GM19452 (cell line): ENCODE results near the gene DNMBP.

Source experiments
- ATAC-seq: cut with Tn5 transposase; IDR thresholded peaks from one replicate; pipeline ENCODE4 v1.9.1; 2021; ENCODE audit not compliant: unreplicated experiment

The DNMBP gene, protein sequence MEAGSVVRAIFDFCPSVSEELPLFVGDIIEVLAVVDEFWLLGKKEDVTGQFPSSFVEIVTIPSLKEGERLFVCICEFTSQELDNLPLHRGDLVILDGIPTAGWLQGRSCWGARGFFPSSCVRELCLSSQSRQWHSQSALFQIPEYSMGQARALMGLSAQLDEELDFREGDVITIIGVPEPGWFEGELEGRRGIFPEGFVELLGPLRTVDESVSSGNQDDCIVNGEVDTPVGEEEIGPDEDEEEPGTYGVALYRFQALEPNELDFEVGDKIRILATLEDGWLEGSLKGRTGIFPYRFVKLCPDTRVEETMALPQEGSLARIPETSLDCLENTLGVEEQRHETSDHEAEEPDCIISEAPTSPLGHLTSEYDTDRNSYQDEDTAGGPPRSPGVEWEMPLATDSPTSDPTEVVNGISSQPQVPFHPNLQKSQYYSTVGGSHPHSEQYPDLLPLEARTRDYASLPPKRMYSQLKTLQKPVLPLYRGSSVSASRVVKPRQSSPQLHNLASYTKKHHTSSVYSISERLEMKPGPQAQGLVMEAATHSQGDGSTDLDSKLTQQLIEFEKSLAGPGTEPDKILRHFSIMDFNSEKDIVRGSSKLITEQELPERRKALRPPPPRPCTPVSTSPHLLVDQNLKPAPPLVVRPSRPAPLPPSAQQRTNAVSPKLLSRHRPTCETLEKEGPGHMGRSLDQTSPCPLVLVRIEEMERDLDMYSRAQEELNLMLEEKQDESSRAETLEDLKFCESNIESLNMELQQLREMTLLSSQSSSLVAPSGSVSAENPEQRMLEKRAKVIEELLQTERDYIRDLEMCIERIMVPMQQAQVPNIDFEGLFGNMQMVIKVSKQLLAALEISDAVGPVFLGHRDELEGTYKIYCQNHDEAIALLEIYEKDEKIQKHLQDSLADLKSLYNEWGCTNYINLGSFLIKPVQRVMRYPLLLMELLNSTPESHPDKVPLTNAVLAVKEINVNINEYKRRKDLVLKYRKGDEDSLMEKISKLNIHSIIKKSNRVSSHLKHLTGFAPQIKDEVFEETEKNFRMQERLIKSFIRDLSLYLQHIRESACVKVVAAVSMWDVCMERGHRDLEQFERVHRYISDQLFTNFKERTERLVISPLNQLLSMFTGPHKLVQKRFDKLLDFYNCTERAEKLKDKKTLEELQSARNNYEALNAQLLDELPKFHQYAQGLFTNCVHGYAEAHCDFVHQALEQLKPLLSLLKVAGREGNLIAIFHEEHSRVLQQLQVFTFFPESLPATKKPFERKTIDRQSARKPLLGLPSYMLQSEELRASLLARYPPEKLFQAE (N-terminal part only)

DNA sequence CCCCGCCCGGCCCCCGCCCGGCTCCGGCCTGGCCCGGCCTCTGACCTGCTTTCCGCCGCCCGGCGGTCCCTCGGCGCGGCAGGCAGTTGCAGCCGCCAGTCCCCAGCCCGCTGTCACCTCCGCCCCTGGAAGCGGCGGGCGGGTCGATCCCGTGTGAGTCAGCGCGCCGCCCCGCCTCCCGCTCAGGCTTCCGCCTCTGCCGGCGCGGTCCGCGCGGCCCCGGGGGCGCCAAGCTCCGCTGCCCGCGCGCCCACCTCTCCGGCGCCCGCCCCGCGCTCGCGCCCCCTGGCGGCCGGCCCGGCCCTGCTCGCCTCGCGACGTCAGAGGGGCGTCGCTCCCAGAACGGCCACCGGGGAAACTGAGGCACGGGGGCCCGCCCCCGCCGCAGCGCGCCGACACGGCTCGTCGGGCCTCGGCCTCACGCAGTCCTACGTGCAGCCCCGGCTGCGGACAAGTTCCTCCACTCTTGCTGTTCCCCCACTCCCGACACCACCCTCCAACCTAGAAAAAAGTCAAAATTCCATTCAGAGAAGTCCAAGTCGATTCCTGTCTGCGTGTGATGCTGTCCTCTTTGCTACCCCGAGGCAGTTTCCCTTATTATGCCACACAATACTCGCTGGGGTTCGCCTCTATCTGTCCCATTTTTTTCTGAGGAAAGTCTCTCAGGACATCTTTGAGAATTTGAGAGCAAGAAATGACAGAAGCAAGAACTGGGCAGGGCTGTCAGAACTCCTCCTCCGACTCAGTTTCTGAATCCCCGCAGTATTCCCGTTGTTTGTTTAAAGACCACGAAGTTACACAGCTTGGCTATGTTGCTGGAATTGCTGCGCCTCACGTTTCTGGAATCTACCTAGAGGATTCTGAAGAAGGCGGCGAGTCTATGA, at the start of gene DNMBP:
TSS of gene DNMBP (minus strand) at position 155 of the 884 bp plus-strand sequence. CDS start 37,823 bp downstream, outside the sequence.
- peak; percentile 68 for ATAC-seq

DNA sequence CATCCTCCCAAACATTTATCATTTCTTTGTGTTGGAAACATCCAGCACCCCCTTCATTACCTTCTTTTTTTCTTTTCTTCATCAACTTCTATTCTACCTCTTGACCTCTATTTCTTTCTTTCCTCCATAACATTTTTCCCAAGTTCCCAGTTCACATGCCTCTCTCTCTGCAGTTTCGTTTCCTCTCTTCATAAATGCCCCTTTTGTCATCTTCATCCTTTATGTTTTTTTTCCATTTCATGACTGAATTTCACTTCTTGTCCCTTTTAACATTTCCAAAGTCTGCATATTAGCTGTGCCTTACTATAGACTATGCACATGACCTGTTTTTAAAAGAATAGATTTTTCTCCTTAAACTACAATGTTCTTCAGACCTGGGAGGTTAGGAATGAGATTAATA, 48.2 kb upstream of the DNMBP start:
- ATAC-seq: no peak

DNA sequence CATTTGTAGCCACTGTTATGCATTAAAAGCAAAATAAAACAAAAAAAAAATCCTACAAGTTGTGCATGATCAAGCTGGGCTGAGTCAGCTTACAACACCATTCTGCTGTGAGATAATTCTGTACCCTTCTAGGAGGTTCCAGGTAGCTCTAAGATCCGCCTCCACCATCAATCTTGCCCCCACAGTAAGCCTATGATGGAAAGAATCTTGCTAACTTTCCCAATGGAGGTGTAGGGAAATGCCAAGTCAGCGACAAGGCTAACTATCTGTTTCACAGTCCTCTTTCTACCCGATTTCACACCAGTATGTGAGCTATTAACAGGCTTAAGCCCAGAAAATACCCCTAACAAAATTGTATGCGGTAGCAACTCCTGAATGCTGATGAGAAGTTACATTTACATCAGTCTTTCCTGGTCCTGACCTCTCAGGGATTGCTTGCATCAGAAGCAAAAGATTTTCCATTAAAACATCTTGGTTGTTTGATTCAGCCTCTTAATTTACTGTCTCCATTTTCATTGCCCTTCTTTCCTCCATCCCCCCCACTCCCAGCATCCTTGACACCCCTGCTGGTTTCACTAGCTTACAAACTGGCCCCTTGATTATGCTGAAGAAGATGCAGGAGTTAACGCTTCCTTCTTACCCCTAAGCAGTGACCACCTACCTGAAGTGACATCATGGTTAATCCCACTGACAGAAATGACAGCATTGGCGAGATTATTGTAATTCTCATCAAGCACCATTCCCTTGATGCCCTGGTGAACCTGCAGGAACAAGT, 44.1 kb upstream of the DNMBP start:
- no peak for ATAC-seq

DNA sequence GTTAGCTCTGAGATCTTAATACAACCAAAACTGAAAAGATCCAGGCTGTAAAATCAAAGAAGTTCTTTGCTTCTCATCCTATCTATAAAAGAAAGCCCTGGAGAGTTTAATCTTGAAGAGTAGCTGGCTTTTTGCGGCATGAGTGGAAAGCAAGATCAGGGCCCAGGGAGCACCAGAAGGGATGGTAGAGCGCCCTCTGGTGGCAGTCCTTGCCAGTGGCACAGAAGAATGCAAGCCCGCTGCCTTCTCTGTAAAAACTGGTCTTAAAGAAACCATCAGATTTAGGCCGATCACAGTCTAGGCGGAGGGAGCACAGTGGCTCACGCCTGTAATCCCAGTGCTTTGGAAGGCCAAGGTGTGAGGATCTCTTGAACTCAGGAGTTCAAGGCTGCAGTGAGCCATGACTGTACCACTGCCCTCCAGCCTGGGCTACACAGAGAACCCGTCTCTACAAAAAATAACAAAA, 36.3 kb upstream of the DNMBP start:
- no peak for ATAC-seq

DNA sequence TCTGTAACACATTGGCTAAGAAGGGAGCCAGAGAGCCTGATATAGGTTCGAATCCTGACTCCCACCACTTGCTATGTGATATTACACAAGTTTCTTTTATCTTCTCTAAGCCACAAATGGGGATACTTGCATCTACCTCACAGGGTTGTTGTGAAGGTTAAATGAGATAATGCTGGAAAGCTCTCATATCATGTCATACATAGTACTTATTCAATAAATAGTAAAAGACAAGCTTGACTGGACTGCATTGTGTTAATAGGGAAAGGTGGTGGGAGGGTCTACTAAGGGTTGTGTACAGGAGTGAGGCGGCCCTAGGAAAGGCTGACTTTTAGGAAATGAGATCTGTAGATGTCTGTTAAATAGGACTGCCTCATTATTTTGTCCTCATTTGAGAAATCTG, 35.8 kb upstream of the DNMBP start:
- ATAC-seq: no peak

DNA sequence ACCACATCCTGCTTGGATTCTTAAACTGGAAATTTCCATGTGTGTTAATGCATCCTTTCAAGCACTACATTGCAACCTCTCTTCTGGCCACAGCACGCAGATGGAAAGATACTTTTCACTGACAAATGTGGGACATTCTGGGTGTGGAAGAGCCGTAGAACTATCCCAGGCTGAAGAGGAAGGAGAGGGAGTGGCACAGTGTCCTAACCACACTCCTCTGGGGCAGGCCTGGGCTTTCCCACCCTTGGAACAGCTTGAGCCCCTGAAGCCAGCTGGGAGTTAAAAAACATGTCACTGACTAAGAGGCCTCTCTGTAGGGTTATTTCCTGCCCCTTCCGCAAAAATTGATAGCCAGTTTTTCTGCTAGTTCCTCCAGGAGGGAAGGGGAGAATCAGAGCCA, 34.0 kb upstream of the DNMBP start:
- no peak for ATAC-seq

DNA sequence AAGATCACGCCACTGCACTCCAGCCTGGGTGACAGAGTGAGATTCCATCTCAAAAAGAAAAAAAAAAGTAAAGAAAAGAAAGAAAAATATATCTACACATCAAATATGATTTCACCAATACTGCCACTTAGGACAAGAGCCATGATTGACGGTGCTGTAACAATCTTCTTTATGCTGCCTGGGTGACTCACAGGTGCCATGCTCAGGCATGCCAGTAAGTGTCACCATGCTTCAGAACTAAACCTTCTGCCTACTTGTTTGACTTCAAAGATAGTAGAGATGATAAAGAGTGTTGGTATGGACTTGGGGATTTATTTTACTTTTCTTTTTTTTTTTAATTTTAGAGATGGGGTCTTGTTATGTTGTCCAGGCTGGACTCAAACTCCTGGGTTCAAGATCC, 33.6 kb upstream of the DNMBP start:
- ATAC-seq: no peak

DNA sequence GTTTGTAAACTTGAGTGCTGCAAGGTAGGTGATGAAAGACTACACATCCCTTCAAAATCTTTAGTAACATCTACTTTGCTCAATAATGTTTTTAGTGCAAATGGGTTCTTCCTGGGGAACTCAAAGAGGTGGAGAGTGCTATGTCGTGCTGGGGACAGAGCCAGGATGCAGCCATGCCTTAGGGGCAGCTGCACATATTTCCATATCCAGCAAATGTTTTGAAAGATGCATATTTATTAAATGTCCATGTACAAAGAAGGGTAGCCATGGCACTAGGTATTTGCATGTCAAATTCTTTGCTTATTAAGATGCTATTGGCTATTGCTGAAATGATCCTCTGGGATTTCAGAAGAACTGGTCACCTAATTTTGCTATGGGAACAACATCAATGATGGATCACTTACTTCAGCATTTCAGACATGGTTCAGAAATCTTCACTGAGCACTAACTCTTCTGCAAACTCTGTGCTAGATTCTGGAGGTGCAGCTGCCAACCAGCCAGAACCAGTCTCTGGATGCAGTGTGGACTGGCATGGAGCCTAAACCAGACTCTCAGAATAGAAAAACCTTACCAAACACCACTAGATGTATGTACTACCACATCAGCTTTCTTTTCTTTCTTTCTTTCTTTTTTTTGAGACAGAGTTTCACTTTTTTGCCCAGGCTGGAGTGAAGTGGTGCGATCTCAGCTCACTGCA, 31.7 kb upstream of the DNMBP start:
- ATAC-seq: no peak

DNA sequence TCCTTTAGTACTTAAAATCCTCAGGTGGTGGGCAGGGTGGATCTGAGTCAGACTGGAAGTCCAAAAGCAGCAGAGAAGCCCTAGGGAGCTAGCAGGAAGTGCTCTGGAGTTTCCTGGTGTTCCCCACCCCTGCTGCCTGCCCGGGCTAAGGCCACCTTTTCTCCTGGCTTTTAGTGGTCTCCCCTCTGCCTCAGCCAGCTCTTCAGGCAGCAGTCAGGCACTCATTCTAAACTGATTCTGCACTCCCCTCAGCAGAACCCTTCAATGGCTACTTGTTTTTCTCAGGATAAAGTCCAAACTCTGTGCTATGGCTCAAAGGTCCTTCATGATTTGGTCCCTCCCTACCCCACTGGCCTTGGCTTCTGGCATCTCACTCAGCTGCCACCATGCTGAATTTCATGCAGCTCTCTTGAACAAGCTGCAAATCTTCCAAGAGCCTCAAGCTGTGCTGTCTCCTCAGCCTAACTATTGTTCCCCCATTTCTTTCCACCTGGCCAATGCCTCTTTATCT, 28.9 kb upstream of the DNMBP start:
- no peak for ATAC-seq

DNA sequence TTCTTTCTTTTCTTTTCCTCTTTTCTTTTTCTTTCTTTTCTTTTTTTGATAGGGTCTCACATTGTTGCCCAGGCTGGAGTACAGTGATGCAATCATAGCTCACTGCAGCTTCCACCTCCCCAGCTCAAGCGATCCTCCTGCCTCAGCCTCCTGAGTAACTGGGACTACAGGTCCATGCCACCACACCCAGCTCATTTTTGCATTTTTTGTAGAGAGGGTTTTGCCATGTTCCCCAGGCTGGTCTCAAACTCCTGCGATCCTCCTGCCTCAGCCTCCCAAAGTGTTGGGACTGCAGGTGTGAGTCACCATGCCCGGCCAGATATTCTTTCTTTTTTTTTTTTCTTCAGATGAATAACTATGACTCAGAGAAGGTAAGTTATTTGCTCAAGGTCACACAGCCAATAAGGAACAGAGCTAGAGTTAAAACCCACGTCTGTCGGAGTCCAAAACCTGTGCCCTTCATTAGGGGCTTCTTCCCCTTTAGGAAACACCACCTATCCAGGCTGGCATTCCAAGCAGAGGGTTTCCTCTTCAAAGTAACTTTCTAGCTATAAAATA, 28.1 kb upstream of the DNMBP start:
- no peak for ATAC-seq

DNA sequence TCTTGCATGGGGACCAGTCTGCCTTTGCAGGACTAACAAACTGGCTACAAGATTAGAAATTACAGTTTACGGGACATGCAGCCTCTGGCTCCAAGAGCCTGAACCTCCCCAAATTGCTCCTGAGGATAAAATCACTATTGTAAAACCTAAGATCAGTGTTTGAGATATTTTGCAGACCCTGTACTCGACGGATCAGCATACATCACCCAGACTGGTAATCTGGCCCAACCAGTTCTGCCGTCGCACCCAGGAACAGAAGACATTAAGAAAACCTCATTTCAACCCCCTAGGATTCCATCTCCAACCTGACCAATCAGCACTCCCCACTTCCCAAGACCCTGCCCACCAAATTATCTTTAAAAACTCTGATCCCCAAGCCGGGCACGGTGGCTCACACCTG, 27.1 kb upstream of the DNMBP start:
- no peak for ATAC-seq

DNA sequence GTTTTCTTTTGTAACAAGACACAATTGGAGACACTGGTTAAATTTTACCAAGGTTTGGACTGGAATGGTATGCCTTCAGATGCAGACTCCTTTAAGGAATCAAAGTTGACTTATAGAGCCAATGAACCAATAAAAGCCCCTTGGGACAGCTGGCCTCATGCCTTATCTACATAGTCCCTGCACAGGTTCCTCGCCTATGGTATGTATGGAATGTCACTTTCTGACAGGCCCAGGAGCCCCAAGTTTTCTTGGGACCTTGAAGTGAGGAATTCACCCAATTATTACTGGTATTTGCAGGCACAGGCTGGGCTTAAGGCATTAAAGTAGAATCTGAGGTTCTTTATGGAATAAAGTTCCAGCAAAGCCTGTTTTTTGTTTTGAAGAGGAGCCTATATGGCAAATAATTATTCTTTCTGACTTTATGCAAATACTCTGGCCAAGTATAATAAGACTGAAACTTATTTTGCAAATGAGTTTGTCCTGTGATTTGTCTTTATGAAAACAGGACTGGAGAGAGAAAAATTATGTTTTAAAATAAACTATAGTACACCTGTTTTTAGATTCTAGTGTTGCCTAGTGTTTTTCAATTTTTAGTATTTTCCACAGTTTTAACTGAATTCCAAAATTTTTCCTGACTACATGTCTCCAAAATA, 24.1 kb upstream of the DNMBP start:
- ATAC-seq: no peak

DNA sequence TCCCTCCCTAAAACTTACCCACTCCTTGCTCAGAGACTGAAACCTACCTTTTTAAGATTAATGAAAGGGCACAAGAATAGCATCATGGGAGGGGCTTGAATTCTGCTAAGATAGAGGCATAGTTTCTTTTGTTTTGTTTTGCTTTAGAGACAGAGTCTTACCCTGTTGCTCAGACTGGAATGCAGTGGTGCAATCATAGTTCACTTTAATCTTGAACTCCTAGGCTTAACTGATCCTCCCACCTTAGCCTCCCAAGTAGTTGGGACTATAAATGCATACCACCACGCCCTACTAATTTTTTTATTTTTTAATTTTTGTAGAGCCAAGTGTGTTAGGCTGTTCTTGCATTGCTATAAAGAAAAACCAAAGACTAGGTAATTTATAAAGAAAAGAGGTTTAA, 17.7 kb upstream of the DNMBP start:
- no peak for ATAC-seq

DNA sequence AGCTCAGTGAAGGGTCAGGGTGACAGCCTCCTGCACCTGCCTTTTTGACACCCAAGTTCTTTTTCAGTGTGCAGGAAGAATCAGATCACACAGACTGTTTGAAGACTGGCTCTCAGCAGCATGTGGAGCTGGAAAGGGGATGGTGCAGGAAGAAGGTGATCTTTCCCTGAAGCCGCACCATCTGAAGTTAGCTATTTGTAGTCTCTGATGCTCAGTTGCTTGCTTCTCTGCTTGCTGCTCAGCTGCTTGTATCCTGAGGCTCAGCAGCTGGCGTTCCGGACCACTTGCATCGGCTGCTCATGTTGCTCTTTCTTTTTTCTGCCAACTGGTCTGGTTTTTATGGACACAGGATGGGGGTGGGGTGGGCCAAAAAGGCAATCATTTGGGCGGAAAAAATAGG, 15.8 kb upstream of the DNMBP start:
- ATAC-seq: no peak

DNA sequence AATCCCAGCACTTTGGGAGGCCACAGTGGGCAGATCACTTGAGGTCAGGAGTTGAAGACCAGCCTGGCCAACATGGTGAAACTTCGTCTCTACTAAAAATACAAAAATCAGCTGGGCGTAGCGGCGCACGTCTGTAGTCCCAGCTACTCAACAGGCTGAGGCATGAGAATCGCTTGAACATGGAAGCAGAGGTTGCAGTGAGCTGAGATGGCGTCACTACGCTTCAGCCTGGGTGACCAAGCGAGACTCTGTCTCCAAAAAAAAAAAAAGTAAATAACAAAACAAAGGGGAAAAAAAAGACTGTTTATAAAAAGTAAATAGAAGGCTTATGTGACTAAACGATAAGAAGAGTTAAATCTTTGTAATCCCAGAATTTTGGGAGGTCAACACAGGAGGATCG, 15.0 kb upstream of the DNMBP start:
- no peak for ATAC-seq

DNA sequence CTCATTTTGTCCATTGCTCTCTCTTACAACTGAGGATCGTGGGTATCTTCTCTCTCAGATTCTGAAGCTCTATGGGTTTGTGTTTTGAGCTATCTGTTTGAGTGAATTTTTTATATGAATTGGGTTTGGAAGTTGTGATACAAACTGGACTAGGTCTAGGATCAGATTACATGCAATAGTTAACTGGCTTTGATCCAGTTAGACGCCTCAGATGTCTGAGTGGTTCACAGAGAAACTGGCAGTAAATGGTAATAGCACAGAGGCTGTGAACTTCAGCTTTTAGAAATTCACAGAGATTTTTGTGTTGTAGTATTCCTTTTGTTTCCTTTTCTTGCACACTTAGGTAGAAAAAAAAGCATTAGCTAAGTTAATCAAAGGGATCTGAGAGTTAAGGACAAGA, 12.7 kb upstream of the DNMBP start:
- no peak for ATAC-seq

DNA sequence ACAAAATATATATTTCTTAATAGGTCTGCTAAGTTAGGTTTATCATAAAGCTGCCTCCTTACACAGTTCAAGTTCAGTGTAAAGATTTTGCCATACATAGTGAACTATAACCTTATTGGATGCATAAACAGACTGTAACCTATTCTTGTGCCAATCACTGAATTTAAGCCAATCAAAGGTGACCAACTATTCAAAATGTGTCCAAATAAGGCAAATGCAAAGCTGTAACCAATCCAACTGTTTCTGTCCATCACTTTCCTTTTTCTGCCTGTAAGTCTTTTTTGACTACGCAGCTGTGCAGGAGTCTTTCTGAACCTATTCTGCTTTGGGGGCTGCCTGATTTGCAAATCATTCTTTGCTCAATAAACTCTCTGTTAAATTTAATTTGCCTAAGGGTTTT, 11.6 kb upstream of the DNMBP start:
- ATAC-seq: no peak

DNA sequence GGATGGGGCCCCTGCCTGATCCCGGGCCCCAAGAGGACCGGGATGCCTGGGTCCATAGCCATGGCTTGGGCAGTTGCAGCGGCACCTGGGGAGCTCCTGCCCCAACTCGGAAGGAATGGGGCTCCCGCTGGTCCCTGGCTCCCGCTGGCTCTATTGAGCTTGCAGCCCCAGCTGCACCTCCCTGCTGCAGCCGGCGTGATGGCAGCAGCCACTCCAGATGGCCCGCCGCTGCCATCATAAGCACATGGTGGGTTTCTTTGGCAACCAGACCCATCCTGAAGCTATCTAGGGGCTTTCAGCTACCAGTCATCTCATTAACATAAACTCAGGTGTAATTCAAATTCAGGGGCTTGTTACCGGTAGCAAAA, 11.1 kb upstream of the DNMBP start:
- ATAC-seq: no peak
